GM23338 (cell line): ENCODE data around the gene SCAMP5. TPM values are rescaled to one million over a fixed set of nuclear protein-coding genes. Genes with fewer than 3 reads are reported as not detected.

ENCODE experiments used
- ATAC-seq: fragments of 200-7000 bp; cut with Tn5 transposase; 3 replicates; pipeline ENCODE4 v1.9.1; 2020
- DNase-seq: peaks from one replicate; pipeline ENCODE4 v3.0.0-alpha.2; 2015; ENCODE audit warnings: low spot score
- H2AFZ ChIP-seq: fragments of 200-600 bp; sonication (generic); 2 replicates; pipeline ENCODE4 v1.8.0; 2016; ENCODE audit warnings: antibody characterized with exemption, mild to moderate bottlenecking, moderate library complexity
- H3F3A ChIP-seq: fragments of 200-600 bp; sonication (generic); replicated peaks from 2 replicates; pipeline ENCODE4 v1.8.0; 2017; ENCODE audit warnings: antibody characterized with exemption, mixed run types, low read depth
- H3K27ac ChIP-seq: fragments of 200-600 bp; sonication (generic); 2 replicates; pipeline ENCODE4 v1.6.1; 2016; ENCODE audit warnings: low read depth
- H3K27me3 ChIP-seq: fragments of 200-600 bp; sonication (generic); 2 replicates; pipeline ENCODE4 v1.8.0; 2016; ENCODE audit warnings: mild to moderate bottlenecking, mixed run types, moderate library complexity; ENCODE audit not compliant: insufficient read depth
- H3K36me3 ChIP-seq: fragments of 200-600 bp; sonication (generic); 2 replicates; pipeline ENCODE4 v1.8.0; 2016; ENCODE audit warnings: mild to moderate bottlenecking; ENCODE audit not compliant: insufficient read depth
- H3K4me1 ChIP-seq: fragments of 200-600 bp; sonication (generic); 2 replicates; pipeline ENCODE4 v1.8.0; 2016; ENCODE audit warnings: mild to moderate bottlenecking, moderate library complexity; ENCODE audit not compliant: insufficient read depth
- H3K4me2 ChIP-seq: fragments of 200-600 bp; sonication (generic); 2 replicates; pipeline ENCODE4 v1.7.1; 2017; ENCODE audit warnings: mixed run types
- H3K4me3 ChIP-seq: fragments of 200-600 bp; sonication (generic); 2 replicates; pipeline ENCODE4 v1.6.1; 2016; ENCODE audit warnings: mixed run types
- H3K79me2 ChIP-seq: fragments of 200-600 bp; sonication (generic); replicated peaks from 2 replicates; pipeline ENCODE4 v1.8.0; 2017; ENCODE audit warnings: mild to moderate bottlenecking; ENCODE audit not compliant: insufficient read depth
- H3K9me2 ChIP-seq: fragments of 200-600 bp; sonication (generic); 2 replicates; pipeline ENCODE4 v1.8.0; 2017; ENCODE audit not compliant: insufficient read depth
- H4K20me1 ChIP-seq: fragments of 200-600 bp; sonication (generic); replicated peaks from 2 replicates; pipeline ENCODE4 v1.8.0; 2017; ENCODE audit warnings: mild to moderate bottlenecking; ENCODE audit not compliant: insufficient read depth
- H3K27ac Mint-ChIP-seq: 2 replicates; pipeline ENCODE4 v1.8.0; 2020; ENCODE audit warnings: inconsistent platforms, mild to moderate bottlenecking, moderate library complexity, mixed read lengths
- H3K27me3 Mint-ChIP-seq: 3 replicates; pipeline ENCODE4 v1.8.0; 2022; ENCODE audit warnings: low read depth, mild to moderate bottlenecking, moderate library complexity, mixed read lengths, inconsistent platforms; ENCODE audit not compliant: insufficient read depth, poor library complexity
- H3K36me3 Mint-ChIP-seq: 3 replicates; pipeline ENCODE4 v1.8.0; 2021; ENCODE audit warnings: low read depth, mild to moderate bottlenecking, inconsistent platforms, moderate library complexity, mixed read lengths
- H3K4me1 Mint-ChIP-seq: 3 replicates; pipeline ENCODE4 v1.8.0; 2020; ENCODE audit warnings: mild to moderate bottlenecking, inconsistent platforms, mixed read lengths
- H3K4me3 Mint-ChIP-seq: 3 replicates; pipeline ENCODE4 v1.8.0; 2021; ENCODE audit warnings: moderate library complexity, mild to moderate bottlenecking, inconsistent platforms, mixed read lengths
- H3K9me3 Mint-ChIP-seq: 3 replicates; pipeline ENCODE4 v1.8.0; 2020; ENCODE audit warnings: moderate library complexity, mild to moderate bottlenecking, inconsistent platforms, mixed read lengths
- CREB1 ChIP-seq: fragments of 250-450 bp; sonication (Bioruptor Pico); IDR thresholded peaks from 2 replicates; pipeline ENCODE4 v1.5.0; 2020; ENCODE audit warnings: low read depth, mild to moderate bottlenecking, moderate library complexity
- EZH2 ChIP-seq: fragments of 200-600 bp; sonication (generic); IDR thresholded peaks from one replicate; pipeline ENCODE4 v1.8.0; 2017; ENCODE audit warnings: antibody characterized with exemption, mild to moderate bottlenecking, low read depth; ENCODE audit not compliant: unreplicated experiment
- EZH2phosphoT487 ChIP-seq: fragments of 200-600 bp; sonication (generic); IDR thresholded peaks from one replicate; pipeline ENCODE4 v1.8.1; 2018; ENCODE audit warnings: antibody characterized with exemption; ENCODE audit not compliant: unreplicated experiment
- JUNB ChIP-seq: IDR thresholded peaks from one replicate; pipeline ENCODE4 v1.6.1; 2016; ENCODE audit warnings: antibody characterized with exemption; ENCODE audit not compliant: unreplicated experiment
- NANOG ChIP-seq: IDR thresholded peaks from 2 replicates; pipeline ENCODE4 v1.6.1; 2016; ENCODE audit warnings: antibody characterized with exemption, borderline replicate concordance
- POLR2AphosphoS5 ChIP-seq: IDR thresholded peaks from 2 replicates; pipeline ENCODE4 v1.6.1; 2016; ENCODE audit warnings: antibody characterized with exemption, low read depth
- STAT1 ChIP-seq: IDR thresholded peaks from one replicate; pipeline ENCODE4 v1.6.1; 2016; ENCODE audit warnings: antibody characterized with exemption; ENCODE audit not compliant: unreplicated experiment
- ZNF114 ChIP-seq: fragments of 250-450 bp; sonication (Bioruptor Pico); IDR thresholded peaks from 2 replicates; pipeline ENCODE4 v1.5.0; 2020; ENCODE audit warnings: mild to moderate bottlenecking, moderate library complexity
- ZNF331 ChIP-seq: fragments of 250-450 bp; sonication (Bioruptor Pico); IDR thresholded peaks from 2 replicates; pipeline ENCODE4 v1.5.0; 2020; ENCODE audit warnings: low read depth, mild to moderate bottlenecking, moderate library complexity
- polyA plus RNA-seq: library from polyadenylated mRNA; unstranded; fragments of >200 nt; fragmentation: Nextera tagmentation; extraction: Ambion mirVana; gene quantifications from 2 replicates; pipeline ENCODE4 v1.2.1, GENCODE V29; 2016
- total RNA-seq: library from RNA; depleted of rRNA; stranded (reverse); fragments of >200 nt; shearing (Covaris generic); gene quantifications from 2 replicates; pipeline ENCODE4 v1.2.3, GENCODE V29; 2014
- TF ChIP-seq, protein P1 (sequence below): IDR thresholded peaks from one replicate; pipeline ENCODE4 v1.6.1; 2018; ENCODE audit warnings: antibody characterized with exemption; ENCODE audit not compliant: unreplicated experiment
- TF ChIP-seq, protein P2 (sequence below): IDR thresholded peaks from 2 replicates; pipeline ENCODE4 v1.6.1; 2016; ENCODE audit warnings: antibody characterized with exemption
- TF ChIP-seq, protein P3 (sequence below): fragments of 250-450 bp; sonication (Bioruptor Pico); IDR thresholded peaks from 2 replicates; pipeline ENCODE4 v1.5.0; 2020; ENCODE audit warnings: mild to moderate bottlenecking, moderate library complexity
- TF ChIP-seq, protein P4 (sequence below), 2 experiments: fragments of 200-600 bp in 1 of 2; sonication (generic) in 1 of 2; conservative IDR thresholded peaks; 2 replicates each; pipeline versions ENCODE4 v1.5.1 to v1.6.1; 2016 to 2017; ENCODE audit warnings: antibody characterized with exemption in 2 of 2, low read depth in 2 of 2, mild to moderate bottlenecking in 2 of 2, moderate library complexity in 1 of 2

The SCAMP5 gene
- total and polyA plus RNA-seq, 2 experiments from 2014 or later: 12.8 to 43.3 TPM

DNA sequence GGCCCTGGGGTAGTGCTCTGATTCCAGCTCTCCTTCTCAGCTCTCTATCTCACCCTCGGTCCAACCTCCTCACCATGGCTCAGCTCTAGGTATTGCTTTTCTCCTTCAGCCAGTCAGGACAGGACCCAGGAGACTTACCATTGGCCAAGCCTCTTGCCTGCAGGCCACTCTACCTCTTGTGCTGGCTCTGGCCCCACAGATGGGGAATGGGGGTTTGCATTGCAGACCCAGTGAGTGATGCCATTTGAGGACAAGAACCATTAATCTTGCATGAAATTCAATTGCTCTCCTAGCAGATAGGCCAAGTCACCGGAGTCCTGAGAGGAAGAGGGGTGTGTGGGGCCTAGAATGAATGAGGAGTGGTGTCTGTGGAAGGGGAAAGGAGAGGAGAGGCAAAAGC is 32.7 kb upstream of the SCAMP5 start:
- peaks cover 29% of the 10 kb centered on the region for H3K27me3 Mint-ChIP-seq
- Histone ChIP-seq H2AFZ (no peak overlapping the region), H3K4me2 (no peak overlapping the region), H3K27ac (no peak overlapping the region), H3K4me3 (no peak overlapping the region), H3K79me2 (no peaks in the 10 kb centered on the region), H3F3A (peaks cover 9% of the 10 kb centered on the region; the same call in 1 of the 2 replicates), H3K9me2 (no peaks in the 10 kb centered on the region), H4K20me1 (no peaks in the 10 kb centered on the region), H3K36me3 (no peaks in the 10 kb centered on the region), H3K4me1 (peaks cover 19% of the 10 kb centered on the region; the same call in 1 of the 2 replicates), H3K27me3 (peaks cover 38% of the 10 kb centered on the region)
- H3K4me3 Mint-ChIP-seq: no peak overlapping the region
- TF ChIP-seq CREB1 (CRISPR knock-in tag): no peak
- TF ChIP-seq, protein P1, sequence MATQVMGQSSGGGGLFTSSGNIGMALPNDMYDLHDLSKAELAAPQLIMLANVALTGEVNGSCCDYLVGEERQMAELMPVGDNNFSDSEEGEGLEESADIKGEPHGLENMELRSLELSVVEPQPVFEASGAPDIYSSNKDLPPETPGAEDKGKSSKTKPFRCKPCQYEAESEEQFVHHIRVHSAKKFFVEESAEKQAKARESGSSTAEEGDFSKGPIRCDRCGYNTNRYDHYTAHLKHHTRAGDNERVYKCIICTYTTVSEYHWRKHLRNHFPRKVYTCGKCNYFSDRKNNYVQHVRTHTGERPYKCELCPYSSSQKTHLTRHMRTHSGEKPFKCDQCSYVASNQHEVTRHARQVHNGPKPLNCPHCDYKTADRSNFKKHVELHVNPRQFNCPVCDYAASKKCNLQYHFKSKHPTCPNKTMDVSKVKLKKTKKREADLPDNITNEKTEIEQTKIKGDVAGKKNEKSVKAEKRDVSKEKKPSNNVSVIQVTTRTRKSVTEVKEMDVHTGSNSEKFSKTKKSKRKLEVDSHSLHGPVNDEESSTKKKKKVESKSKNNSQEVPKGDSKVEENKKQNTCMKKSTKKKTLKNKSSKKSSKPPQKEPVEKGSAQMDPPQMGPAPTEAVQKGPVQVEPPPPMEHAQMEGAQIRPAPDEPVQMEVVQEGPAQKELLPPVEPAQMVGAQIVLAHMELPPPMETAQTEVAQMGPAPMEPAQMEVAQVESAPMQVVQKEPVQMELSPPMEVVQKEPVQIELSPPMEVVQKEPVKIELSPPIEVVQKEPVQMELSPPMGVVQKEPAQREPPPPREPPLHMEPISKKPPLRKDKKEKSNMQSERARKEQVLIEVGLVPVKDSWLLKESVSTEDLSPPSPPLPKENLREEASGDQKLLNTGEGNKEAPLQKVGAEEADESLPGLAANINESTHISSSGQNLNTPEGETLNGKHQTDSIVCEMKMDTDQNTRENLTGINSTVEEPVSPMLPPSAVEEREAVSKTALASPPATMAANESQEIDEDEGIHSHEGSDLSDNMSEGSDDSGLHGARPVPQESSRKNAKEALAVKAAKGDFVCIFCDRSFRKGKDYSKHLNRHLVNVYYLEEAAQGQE: no peak
- no peak for TF ChIP-seq NANOG
- no peak for TF ChIP-seq EZH2phosphoT487
- no peak for TF ChIP-seq ZNF331 (CRISPR knock-in tag)
- TF ChIP-seq JUNB: no peak
- TF ChIP-seq, protein P2, sequence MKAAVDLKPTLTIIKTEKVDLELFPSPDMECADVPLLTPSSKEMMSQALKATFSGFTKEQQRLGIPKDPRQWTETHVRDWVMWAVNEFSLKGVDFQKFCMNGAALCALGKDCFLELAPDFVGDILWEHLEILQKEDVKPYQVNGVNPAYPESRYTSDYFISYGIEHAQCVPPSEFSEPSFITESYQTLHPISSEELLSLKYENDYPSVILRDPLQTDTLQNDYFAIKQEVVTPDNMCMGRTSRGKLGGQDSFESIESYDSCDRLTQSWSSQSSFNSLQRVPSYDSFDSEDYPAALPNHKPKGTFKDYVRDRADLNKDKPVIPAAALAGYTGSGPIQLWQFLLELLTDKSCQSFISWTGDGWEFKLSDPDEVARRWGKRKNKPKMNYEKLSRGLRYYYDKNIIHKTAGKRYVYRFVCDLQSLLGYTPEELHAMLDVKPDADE: no peak
- no peak for TF ChIP-seq STAT1
- TF ChIP-seq POLR2AphosphoS5: no peak
- TF ChIP-seq, protein P3, sequence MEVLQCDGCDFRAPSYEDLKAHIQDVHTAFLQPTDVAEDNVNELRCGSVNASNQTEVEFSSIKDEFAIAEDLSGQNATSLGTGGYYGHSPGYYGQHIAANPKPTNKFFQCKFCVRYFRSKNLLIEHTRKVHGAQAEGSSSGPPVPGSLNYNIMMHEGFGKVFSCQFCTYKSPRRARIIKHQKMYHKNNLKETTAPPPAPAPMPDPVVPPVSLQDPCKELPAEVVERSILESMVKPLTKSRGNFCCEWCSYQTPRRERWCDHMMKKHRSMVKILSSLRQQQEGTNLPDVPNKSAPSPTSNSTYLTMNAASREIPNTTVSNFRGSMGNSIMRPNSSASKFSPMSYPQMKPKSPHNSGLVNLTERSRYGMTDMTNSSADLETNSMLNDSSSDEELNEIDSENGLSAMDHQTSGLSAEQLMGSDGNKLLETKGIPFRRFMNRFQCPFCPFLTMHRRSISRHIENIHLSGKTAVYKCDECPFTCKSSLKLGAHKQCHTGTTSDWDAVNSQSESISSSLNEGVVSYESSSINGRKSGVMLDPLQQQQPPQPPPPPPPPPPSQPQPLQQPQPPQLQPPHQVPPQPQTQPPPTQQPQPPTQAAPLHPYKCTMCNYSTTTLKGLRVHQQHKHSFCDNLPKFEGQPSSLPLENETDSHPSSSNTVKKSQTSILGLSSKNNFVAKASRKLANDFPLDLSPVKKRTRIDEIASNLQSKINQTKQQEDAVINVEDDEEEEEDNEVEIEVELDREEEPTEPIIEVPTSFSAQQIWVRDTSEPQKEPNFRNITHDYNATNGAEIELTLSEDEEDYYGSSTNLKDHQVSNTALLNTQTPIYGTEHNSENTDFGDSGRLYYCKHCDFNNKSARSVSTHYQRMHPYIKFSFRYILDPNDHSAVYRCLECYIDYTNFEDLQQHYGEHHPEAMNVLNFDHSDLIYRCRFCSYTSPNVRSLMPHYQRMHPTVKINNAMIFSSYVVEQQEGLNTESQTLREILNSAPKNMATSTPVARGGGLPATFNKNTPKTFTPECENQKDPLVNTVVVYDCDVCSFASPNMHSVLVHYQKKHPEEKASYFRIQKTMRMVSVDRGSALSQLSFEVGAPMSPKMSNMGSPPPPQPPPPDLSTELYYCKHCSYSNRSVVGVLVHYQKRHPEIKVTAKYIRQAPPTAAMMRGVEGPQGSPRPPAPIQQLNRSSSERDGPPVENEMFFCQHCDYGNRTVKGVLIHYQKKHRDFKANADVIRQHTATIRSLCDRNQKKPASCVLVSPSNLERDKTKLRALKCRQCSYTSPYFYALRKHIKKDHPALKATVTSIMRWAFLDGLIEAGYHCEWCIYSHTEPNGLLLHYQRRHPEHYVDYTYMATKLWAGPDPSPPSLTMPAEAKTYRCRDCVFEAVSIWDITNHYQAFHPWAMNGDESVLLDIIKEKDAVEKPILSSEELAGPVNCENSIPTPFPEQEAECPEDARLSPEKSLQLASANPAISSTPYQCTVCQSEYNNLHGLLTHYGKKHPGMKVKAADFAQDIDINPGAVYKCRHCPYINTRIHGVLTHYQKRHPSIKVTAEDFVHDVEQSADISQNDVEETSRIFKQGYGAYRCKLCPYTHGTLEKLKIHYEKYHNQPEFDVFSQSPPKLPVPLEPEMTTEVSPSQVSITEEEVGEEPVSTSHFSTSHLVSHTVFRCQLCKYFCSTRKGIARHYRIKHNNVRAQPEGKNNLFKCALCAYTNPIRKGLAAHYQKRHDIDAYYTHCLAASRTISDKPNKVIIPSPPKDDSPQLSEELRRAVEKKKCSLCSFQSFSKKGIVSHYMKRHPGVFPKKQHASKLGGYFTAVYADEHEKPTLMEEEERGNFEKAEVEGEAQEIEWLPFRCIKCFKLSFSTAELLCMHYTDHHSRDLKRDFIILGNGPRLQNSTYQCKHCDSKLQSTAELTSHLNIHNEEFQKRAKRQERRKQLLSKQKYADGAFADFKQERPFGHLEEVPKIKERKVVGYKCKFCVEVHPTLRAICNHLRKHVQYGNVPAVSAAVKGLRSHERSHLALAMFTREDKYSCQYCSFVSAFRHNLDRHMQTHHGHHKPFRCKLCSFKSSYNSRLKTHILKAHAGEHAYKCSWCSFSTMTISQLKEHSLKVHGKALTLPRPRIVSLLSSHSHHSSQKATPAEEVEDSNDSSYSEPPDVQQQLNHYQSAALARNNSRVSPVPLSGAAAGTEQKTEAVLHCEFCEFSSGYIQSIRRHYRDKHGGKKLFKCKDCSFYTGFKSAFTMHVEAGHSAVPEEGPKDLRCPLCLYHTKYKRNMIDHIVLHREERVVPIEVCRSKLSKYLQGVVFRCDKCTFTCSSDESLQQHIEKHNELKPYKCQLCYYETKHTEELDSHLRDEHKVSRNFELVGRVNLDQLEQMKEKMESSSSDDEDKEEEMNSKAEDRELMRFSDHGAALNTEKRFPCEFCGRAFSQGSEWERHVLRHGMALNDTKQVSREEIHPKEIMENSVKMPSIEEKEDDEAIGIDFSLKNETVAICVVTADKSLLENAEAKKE (CRISPR knock-in tag): no peak
- no peak for TF ChIP-seq EZH2
- TF ChIP-seq, protein P4, sequence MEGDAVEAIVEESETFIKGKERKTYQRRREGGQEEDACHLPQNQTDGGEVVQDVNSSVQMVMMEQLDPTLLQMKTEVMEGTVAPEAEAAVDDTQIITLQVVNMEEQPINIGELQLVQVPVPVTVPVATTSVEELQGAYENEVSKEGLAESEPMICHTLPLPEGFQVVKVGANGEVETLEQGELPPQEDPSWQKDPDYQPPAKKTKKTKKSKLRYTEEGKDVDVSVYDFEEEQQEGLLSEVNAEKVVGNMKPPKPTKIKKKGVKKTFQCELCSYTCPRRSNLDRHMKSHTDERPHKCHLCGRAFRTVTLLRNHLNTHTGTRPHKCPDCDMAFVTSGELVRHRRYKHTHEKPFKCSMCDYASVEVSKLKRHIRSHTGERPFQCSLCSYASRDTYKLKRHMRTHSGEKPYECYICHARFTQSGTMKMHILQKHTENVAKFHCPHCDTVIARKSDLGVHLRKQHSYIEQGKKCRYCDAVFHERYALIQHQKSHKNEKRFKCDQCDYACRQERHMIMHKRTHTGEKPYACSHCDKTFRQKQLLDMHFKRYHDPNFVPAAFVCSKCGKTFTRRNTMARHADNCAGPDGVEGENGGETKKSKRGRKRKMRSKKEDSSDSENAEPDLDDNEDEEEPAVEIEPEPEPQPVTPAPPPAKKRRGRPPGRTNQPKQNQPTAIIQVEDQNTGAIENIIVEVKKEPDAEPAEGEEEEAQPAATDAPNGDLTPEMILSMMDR (conservative IDR thresholded peaks at IDR 0.05; ENCODE audit: low read depth in 2 of 2): no peak
- TF ChIP-seq ZNF114: no peak
- H3K9me3 Mint-ChIP-seq: no peaks in the 10 kb centered on the region
- peaks cover 28% of the 10 kb centered on the region for H3K4me1 Mint-ChIP-seq
- no peak for DNase-seq
- no peak overlapping the region for H3K27ac Mint-ChIP-seq
- ATAC-seq: no peak
- H3K36me3 Mint-ChIP-seq: no peaks in the 10 kb centered on the region
